Measurements from ENCODE around the gene JTB.
A peak's percentile ranks its signal among the peaks of the same experiment; 100 is the strongest.
"Not testable (repeated sequence)": the region's sequence is repeated elsewhere in the genome, so short reads cannot be mapped to it uniquely, and the experiment has no call there.

Gene JTB

GRCh38 chr1:153977250-153978240 is at the start of gene JTB:
TSS of gene JTB (minus strand) at chr1:153977674. CDS start at chr1:153977252, 422 bp downstream.
- DNase-seq (ENCODE audit: low read depth in 3 of 3, low spot score in 1 of 3): peak; percentile 55 to 70 (median 61)

- DNase-seq (ENCODE audit: low read depth in 3 of 3, low spot score in 1 of 3): no peak
These were observed 42.5 kb upstream of the JTB start for GRCh38 chr1:154019940-154020339.

- no peak for DNase-seq (ENCODE audit: low read depth in 3 of 3, low spot score in 1 of 3)
These were observed 41.8 kb upstream of the JTB start for GRCh38 chr1:154019269-154019668.

GRCh38 chr1:154014154-154014907 is 36.9 kb upstream of the JTB start:
- no peak for DNase-seq (ENCODE audit: low read depth in 3 of 3, low spot score in 1 of 3)

GRCh38 chr1:154012543-154012942 is 35.1 kb upstream of the JTB start:
- not testable (repeated sequence) for DNase-seq (ENCODE audit: low read depth in 3 of 3, low spot score in 1 of 3)

- DNase-seq (ENCODE audit: low read depth in 3 of 3, low spot score in 1 of 3): no peak
These were observed 34.7 kb upstream of the JTB start for GRCh38 chr1:154012129-154012528.

GRCh38 chr1:154006136-154006535 is 28.7 kb upstream of the JTB start:
- DNase-seq (ENCODE audit: low read depth in 3 of 3, low spot score in 1 of 3): no peak

- no peak for DNase-seq (ENCODE audit: low read depth in 3 of 3, low spot score in 1 of 3)
These were observed 22.9 kb upstream of the JTB start for GRCh38 chr1:154000420-154000819.

GRCh38 chr1:153996882-153997281 is 19.4 kb upstream of the JTB start:
- DNase-seq (ENCODE audit: low read depth in 3 of 3, low spot score in 1 of 3): not testable (repeated sequence)

- DNase-seq (ENCODE audit: low read depth in 3 of 3, low spot score in 1 of 3): no peak
These were observed 18.2 kb upstream of the JTB start for GRCh38 chr1:153995640-153996039.

GRCh38 chr1:153995202-153995601 is 17.7 kb upstream of the JTB start:
- DNase-seq (ENCODE audit: low read depth in 3 of 3, low spot score in 1 of 3): no peak

GRCh38 chr1:153991806-153992205 is 14.3 kb upstream of the JTB start:
- DNase-seq (ENCODE audit: low read depth in 3 of 3, low spot score in 1 of 3): no peak

GRCh38 chr1:153991151-153991630 is 13.7 kb upstream of the JTB start:
- no peak for DNase-seq (ENCODE audit: low read depth in 3 of 3, low spot score in 1 of 3)

GRCh38 chr1:153990468-153991150 is 13.1 kb upstream of the JTB start, which contains the start of gene RPS27:
TSS of gene RPS27 (plus strand) at chr1:153990762. CDS start at chr1:153990797, 35 bp downstream.
- DNase-seq (ENCODE audit: low read depth in 3 of 3, low spot score in 1 of 3): peak; percentile 63 to 84 (median 78)

- no peak for DNase-seq (ENCODE audit: low read depth in 3 of 3, low spot score in 1 of 3)
These were observed 10.1 kb upstream of the JTB start for GRCh38 chr1:153987621-153988020.

- no peak for DNase-seq (ENCODE audit: low read depth in 3 of 3, low spot score in 1 of 3)
These were observed 8.7 kb upstream of the JTB start, which contains the start of gene RAB13 for GRCh38 chr1:153985941-153986761. TSS of gene RAB13 (minus strand) at chr1:153986339. CDS start at chr1:153986236, 103 bp downstream.

GRCh38 chr1:153985341-153985912 is 8.0 kb upstream of the JTB start:
- DNase-seq (ENCODE audit: low read depth in 3 of 3, low spot score in 1 of 3): peak in 1 of 3 donors; percentile 41

- no peak for DNase-seq (ENCODE audit: low read depth in 3 of 3, low spot score in 1 of 3)
These were observed 6.8 kb upstream of the JTB start for GRCh38 chr1:153984123-153984894.

GRCh38 chr1:153981735-153982134 is 4.3 kb upstream of the JTB start:
- not testable (repeated sequence) for DNase-seq (ENCODE audit: low read depth in 3 of 3, low spot score in 1 of 3)
